ENCODE data around the gene AQP10.
"Not testable (repeated sequence)": the region's sequence is repeated elsewhere in the genome, so short reads cannot be mapped to it uniquely, and the experiment has no call there.

AQP10 gene, protein sequence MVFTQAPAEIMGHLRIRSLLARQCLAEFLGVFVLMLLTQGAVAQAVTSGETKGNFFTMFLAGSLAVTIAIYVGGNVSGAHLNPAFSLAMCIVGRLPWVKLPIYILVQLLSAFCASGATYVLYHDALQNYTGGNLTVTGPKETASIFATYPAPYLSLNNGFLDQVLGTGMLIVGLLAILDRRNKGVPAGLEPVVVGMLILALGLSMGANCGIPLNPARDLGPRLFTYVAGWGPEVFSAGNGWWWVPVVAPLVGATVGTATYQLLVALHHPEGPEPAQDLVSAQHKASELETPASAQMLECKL

GRCh38 chr1:154320882-154321608 is at the start of gene AQP10:
AQP10 (plus strand) TSS chr1:154321093; CDS start chr1:154321156, 63 bp downstream.
- no peak for DNase-seq

GRCh38 chr1:154272217-154272998 is 48.5 kb upstream of the AQP10 start, which contains the start of gene HAX1:
HAX1 (plus strand) TSS chr1:154272629; CDS start chr1:154272724, 95 bp downstream.
- DNase-seq: peak; percentile 99

- no peak for DNase-seq
Measured at GRCh38 chr1:154272999-154273563, 47.8 kb upstream of the AQP10 start.

DNA sequence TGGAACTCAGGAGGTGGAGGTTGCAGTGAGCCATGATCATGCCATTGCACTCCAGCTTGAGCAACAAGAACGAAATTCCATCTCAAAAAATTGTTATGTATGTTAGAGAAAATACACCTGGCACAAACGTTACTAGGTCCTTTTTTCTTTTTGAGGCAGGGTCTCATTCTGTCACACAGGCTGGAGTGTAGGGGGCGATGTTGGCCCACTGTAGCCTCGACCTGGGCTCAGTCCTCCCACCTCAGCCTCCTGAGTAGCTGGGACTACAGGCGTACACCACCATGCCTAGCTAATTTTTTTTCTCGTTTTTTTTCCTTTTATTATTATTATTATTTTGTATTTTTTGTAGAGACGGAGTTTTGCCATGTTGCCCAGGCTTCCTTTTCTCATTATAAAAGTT is 44.1 kb upstream of the AQP10 start:
- peak; percentile 40 for DNase-seq

DNA sequence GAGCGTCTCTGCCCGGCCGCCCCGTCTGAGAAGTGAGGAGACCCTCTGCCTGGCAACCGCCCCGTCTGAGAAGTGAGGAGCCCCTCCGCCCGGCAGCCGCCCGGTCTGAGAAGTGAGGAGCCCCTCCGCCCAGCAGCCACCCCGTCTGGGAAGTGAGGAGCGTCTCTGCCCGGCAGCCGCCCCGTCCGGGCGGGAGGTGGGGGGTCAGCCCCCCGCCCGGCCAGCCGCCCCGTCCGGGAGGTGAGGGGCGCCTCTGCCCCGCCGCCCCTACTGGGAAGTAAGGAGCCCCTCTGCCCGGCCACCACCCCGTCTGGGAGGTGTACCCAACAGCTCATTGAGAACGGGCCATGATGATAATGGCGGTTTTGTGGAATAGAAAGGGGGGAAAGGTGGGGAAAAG is 33.3 kb upstream of the AQP10 start:
- not testable (repeated sequence) for DNase-seq

- no peak for DNase-seq
Measured at GRCh38 chr1:154288661-154289060, 32.2 kb upstream of the AQP10 start.

DNA sequence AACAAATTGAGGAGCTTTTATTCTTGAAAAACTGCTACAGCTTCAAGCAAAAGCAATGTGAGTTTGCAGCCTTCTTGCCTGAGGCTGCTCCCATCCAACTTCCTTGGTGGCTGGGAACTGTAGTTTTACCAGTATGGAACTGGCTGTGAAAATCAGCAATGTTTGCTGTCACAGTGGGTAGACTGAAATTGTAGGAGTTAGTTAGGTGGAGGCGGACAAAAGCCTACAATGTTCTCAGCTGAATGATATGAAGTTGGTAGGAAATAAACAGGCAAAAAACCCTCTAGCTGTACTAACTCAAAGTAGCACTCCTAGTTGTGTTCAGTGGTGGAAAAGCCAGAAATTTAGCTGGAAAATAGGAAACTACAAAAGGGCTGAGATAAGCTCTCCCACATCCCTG is 30.0 kb upstream of the AQP10 start:
- DNase-seq: no peak

- no peak for DNase-seq
Measured at GRCh38 chr1:154295408-154296235, 25.3 kb upstream of the AQP10 start.

DNA sequence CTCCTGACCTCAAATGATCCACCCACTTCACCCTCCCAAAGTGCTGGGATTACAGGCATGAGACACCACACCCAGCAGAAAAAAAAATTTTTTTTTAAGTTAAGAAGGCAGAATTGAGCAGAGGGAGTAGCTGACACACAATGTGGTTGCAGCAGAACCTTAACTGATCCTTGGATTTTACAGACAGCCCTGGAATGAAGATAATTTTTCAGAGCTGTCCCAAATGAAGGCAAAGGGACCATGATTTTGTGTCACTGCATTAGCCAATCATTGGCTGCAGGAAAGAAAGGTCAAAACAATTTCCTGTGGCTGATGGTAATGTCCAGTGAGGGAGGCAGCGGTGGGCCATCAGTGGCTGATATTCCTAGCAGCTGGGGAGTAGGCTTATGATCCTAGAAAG is 19.3 kb upstream of the AQP10 start:
- no peak for DNase-seq

DNA sequence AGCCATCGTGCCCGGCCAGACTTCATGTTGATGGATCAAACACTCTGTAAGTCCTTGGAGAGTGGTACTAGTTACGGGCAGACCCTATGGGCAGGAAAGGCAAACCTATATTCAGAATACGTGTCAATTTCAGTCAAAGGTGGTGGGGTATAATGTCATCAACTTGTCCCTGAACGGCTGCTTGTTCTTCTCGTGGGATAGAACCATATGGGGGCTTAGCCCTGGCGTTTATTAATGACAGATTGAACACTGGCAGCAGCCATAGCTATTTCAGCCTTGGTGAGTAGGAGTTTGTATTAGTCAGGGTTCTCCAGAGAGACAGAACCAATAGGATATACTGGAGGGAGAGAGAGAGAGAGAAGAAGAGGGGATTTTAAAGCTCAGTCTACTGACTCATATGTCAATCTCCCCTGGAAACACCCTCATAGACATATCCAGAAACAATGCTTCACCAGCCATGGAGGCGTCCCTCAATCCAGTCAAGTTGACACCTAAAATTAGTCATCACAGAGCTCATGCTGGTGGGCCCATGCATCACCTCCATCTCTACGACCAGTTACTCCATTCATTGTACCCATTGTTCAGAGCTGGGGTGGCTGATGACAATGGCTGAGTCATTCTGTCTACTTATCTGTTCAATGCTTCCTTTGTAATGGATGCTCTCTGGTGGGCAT is 16.1 kb upstream of the AQP10 start:
- DNase-seq: no peak

DNA sequence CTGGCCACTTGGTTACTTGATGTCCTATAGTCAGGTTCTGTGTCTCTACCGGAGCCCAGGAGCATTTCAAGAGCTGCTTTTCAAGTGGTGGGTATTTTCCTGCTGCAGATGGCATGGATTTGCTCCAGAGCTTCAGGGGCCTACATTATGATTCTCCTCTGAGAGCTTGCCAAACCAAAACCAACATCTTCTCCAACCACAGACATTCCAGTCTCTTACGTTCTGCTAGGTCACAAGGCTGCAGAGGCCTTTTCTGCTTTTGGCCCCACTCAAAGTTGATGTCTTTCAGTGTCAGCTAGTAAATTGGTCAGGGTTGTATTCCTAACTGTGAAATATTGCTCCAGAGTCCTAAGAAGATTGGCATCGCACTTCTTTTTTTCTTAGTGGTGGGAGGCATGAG is 14.7 kb upstream of the AQP10 start:
- no peak for DNase-seq

DNA sequence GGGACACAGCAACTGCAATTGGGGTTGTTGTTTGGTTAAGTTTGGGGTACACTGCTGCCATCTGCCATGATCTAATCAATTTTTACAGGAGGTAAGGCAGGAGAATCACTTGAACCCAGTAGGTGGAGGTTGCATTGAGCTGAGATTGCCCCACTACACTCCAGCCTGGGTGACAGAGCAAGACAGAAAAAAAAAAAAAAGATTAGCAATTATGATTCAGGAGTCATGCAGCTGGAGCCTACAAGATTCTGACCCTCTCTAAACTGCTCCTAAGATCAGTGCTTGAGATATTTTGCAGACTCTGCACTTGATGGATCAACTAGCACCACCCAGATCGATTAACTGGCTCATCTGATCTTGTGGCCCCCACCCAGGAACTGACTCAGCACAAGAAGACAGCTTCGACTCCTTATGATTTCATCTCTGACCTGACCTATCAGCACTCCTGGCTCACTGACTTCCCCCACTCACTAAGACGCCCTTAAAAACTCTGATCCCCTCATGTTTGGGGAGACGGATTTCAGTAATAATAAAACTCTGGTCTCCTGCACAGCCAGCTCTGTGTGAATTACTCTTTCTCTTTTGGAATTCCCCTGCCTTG is 13.1 kb upstream of the AQP10 start:
- peak; percentile 22 for DNase-seq

GRCh38 chr1:154309136-154309535 is 11.8 kb upstream of the AQP10 start:
- not testable (repeated sequence) for DNase-seq

- not testable (repeated sequence) for DNase-seq
Measured at GRCh38 chr1:154312229-154313065, 8.4 kb upstream of the AQP10 start.

- no peak for DNase-seq
Measured at GRCh38 chr1:154313066-154313356, 7.9 kb upstream of the AQP10 start.

GRCh38 chr1:154314226-154314625 is 6.7 kb upstream of the AQP10 start:
- not testable (repeated sequence) for DNase-seq

DNA sequence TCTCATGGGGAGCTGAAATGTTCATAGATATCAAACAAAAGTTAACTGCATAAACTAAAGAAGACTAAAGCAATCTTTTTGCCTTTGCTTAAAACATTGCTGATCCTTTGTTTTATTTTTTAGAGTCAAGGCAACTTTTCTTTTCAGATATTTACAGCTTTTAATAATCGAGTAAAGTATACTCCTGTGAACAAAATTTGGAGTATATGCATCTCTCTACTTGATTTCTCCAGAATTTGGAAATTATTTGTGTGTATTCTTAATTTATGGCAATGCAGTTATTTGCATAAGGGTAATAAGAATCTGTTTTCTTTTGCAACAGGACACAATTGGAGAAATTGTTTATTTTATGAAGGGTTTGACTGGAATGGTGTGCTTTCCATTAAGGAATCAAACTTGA is 4.2 kb upstream of the AQP10 start:
- DNase-seq: no peak

DNA sequence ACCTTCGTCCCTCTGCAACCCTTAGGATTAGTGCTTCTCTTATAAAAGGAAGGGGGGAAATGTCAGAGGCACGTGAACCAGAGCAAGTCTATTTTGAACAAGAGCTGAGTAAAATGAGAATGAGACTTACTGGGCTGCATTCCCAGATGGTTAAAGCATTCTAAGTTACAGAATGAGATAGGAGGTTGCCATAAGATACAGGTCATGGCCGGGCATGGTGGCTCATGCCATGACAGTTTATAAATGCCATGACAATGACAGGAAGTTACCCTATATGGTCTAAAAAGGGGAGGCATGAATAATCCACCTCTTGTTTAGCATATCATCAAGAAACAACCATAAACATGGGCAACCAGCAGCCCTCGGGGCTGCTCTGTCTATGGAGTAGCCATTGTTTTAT is 2.5 kb upstream of the AQP10 start:
- no peak for DNase-seq

GRCh38 chr1:154321609-154321934 is 679 bp downstream of the AQP10 start:
- DNase-seq: not testable (repeated sequence)

DNA sequence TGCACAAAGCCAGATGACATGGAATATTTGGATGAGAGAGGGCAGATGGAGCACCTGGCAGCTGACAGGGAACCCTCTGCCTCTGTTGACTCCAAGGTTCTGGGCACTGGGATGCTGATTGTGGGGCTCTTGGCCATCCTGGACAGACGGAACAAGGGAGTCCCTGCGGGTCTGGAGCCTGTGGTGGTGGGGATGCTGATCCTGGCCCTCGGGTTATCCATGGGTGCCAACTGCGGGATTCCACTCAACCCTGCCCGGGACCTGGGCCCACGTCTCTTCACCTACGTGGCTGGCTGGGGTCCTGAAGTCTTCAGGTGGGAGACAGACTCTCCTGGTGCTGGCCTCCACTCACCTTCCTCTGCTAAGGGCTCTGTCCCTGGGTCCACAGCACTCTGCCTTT is 2.6 kb downstream of the AQP10 start:
- no peak for DNase-seq

DNA sequence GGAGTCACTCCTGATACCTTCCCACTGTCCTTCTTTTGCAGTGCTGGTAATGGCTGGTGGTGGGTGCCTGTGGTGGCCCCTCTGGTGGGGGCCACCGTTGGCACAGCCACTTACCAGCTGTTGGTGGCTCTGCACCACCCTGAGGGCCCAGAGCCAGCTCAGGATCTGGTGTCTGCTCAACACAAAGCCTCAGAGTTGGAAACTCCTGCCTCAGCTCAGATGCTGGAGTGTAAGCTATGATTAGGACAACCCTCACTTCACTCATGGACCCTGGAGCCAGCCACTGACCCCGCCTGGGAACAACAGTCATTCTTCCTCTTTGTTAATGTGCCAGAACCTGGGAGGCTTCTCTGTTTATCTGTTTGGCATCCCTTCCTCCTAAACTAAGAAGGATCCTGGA is 3.3 kb downstream of the AQP10 start:
- no peak for DNase-seq
